IMR-90 (cell line): Measurements from ENCODE around the gene NIBAN1. TPM values are rescaled to one million over a fixed set of nuclear protein-coding genes. Genes with fewer than 3 reads are reported as not detected.
A peak's percentile ranks its signal among the peaks of the same experiment; 100 is the strongest.

Experiments
- ATAC-seq: fragments of 200-7000 bp; cut with Tn5 transposase; 2 replicates; pipeline ENCODE4 v1.9.1; 2020; ENCODE audit warnings: low read depth, mild to moderate bottlenecking, moderate library complexity
- BruUV-seq: library from RNA; stranded (reverse); fragments of 400-500 nt; replicated peaks from 2 replicates; lab custom pipeline; 2021; lab: Mats Ljungman, UMichigan
- CTCF ChIA-PET: fragments of 300-600 bp; formaldehyde crosslinking; extraction: SDS; loops from one replicate; lab custom pipeline; 2021; ENCODE audit warnings: antibody characterized with exemption; lab: Yijun Ruan, JAX
- POLR2A ChIA-PET: fragments of 300-600 bp; sonication (Branson Sonifier 250); formaldehyde crosslinking; loops from one replicate; lab custom pipeline; 2022; ENCODE audit warnings: antibody characterized with exemption; ENCODE audit not compliant: unreplicated experiment; lab: Charles Lee
- DNase-seq: peaks from one replicate; pipeline ENCODE4 v3.0.0; 2013
- H2AFZ ChIP-seq: replicated peaks from 2 replicates; pipeline ENCODE3; 2013; ENCODE audit warnings: low read length, mild to moderate bottlenecking; ENCODE audit not compliant: poor library complexity
- H2AK5ac ChIP-seq: 2 replicates; pipeline ENCODE4 v1.6.1; 2013; ENCODE audit warnings: low read depth, low read length, inconsistent platforms
- H2AK9ac ChIP-seq: replicated peaks from 2 replicates; pipeline ENCODE3; 2013; ENCODE audit warnings: mild to moderate bottlenecking, low read depth, low read length, moderate library complexity; ENCODE audit not compliant: poor library complexity
- H2BK120ac ChIP-seq: 2 replicates; pipeline ENCODE4 v1.6.1; 2013; ENCODE audit warnings: low read depth, low read length, inconsistent platforms
- H2BK15ac ChIP-seq: 3 replicates; pipeline ENCODE4 v1.6.1; 2013; ENCODE audit warnings: low read depth, low read length, inconsistent platforms
- H2BK20ac ChIP-seq: 2 replicates; pipeline ENCODE4 v1.6.1; 2013; ENCODE audit warnings: low read depth, mild to moderate bottlenecking, inconsistent platforms, low read length, moderate library complexity
- H2BK5ac ChIP-seq: 2 replicates; pipeline ENCODE4 v1.6.1; 2013; ENCODE audit warnings: mild to moderate bottlenecking, low read depth, low read length, inconsistent platforms; ENCODE audit not compliant: poor library complexity, severe bottlenecking
- H3K14ac ChIP-seq: replicated peaks from 2 replicates; pipeline ENCODE4 v1.6.1; 2013; ENCODE audit warnings: low read depth, low read length, inconsistent platforms
- H3K18ac ChIP-seq: 2 replicates; pipeline ENCODE4 v1.6.1; 2013; ENCODE audit warnings: low read depth, low read length, control low read depth
- H3K23ac ChIP-seq: 2 replicates; pipeline ENCODE4 v1.6.1; 2013; ENCODE audit warnings: low read depth, low read length, inconsistent platforms
- H3K27ac ChIP-seq: 2 replicates; pipeline ENCODE4 v1.5.1; 2013; ENCODE audit warnings: mild to moderate bottlenecking, control low read depth, low read length; ENCODE audit not compliant: insufficient read depth
- H3K27me3 ChIP-seq: 2 replicates; pipeline ENCODE4 v1.6.1; 2013; ENCODE audit warnings: low read length; ENCODE audit not compliant: control insufficient read depth, insufficient read depth
- H3K36me3 ChIP-seq: 2 replicates; pipeline ENCODE4 v1.6.1; 2013; ENCODE audit warnings: low read length, mixed read lengths; ENCODE audit not compliant: control insufficient read depth, insufficient read depth
- H3K4ac ChIP-seq: 2 replicates; pipeline ENCODE4 v1.6.1; 2013; ENCODE audit warnings: low read depth, low read length, inconsistent platforms
- H3K4me1 ChIP-seq: 2 replicates; pipeline ENCODE4 v1.6.1; 2013; ENCODE audit warnings: low read length, mixed read lengths; ENCODE audit not compliant: control insufficient read depth, insufficient read depth
- H3K4me2 ChIP-seq: 2 replicates; pipeline ENCODE4 v1.6.1; 2013; ENCODE audit warnings: low read depth, mild to moderate bottlenecking, control low read depth, low read length, moderate library complexity
- H3K4me3 ChIP-seq: 2 replicates; pipeline ENCODE4 v1.5.1; 2013; ENCODE audit warnings: low read depth, mild to moderate bottlenecking, control low read depth, low read length, moderate library complexity; ENCODE audit not compliant: insufficient read depth
- H3K56ac ChIP-seq: 2 replicates; pipeline ENCODE4 v1.6.1; 2013; ENCODE audit warnings: low read length, inconsistent platforms; ENCODE audit not compliant: insufficient read depth; ENCODE audit errors: extremely low read depth
- H3K79me1 ChIP-seq, 2 experiments: 2 replicates each; pipeline ENCODE4 v1.6.1; 2013; ENCODE audit warnings: low read length in 2 of 2, inconsistent platforms in 1 of 2, low read depth in 1 of 2
- H3K9ac ChIP-seq: 2 replicates; pipeline ENCODE4 v1.6.1; 2013; ENCODE audit warnings: low read depth, low read length, control low read depth
- H3K9me1 ChIP-seq: 2 replicates; pipeline ENCODE4 v1.6.1; 2013; ENCODE audit warnings: low read length, inconsistent platforms; ENCODE audit not compliant: insufficient read depth
- H3K9me3 ChIP-seq: 2 replicates; pipeline ENCODE4 v1.6.1; 2013; ENCODE audit warnings: low read length; ENCODE audit not compliant: control insufficient read depth, insufficient read depth
- H4K20me1 ChIP-seq: 2 replicates; pipeline ENCODE4 v1.6.1; 2013; ENCODE audit warnings: low read length, inconsistent platforms; ENCODE audit not compliant: insufficient read depth
- H4K5ac ChIP-seq: 2 replicates; pipeline ENCODE4 v1.6.1; 2013; ENCODE audit warnings: mild to moderate bottlenecking, low read depth, low read length, control low read depth
- H4K8ac ChIP-seq, 2 experiments: 2 replicates each; pipeline ENCODE4 v1.6.1; 2013; ENCODE audit warnings: low read depth in 2 of 2, low read length in 2 of 2, control low read depth in 1 of 2, inconsistent platforms in 1 of 2
- H4K91ac ChIP-seq: 2 replicates; pipeline ENCODE4 v1.6.1; 2013; ENCODE audit warnings: low read depth, low read length, inconsistent platforms; ENCODE audit not compliant: insufficient read depth
- BHLHE40 ChIP-seq: fragments of 150-350 bp; IDR thresholded peaks from 2 replicates; pipeline ENCODE4 v1.6.1; 2016; ENCODE audit warnings: mild to moderate bottlenecking, low read depth, low read length
- CHD1 ChIP-seq: IDR thresholded peaks from 2 replicates; pipeline ENCODE4 v1.6.1; 2012; ENCODE audit warnings: low read depth, low read length, improper control_type of control experiment
- FOS ChIP-seq: fragments of 150-350 bp; IDR thresholded peaks from 2 replicates; pipeline ENCODE4 v1.6.1; 2016; ENCODE audit warnings: low read depth, low read length
- MAFK ChIP-seq: IDR thresholded peaks from 2 replicates; pipeline ENCODE4 v1.6.1; 2012; ENCODE audit warnings: low read depth, low read length, improper control_type of control experiment
- RAD21 ChIP-seq: IDR thresholded peaks from 2 replicates; pipeline ENCODE4 v1.6.1; 2012; ENCODE audit warnings: low read length, improper control_type of control experiment
- SMC3 ChIP-seq: fragments of 150-350 bp; IDR thresholded peaks from 2 replicates; pipeline ENCODE4 v1.6.1; 2016; ENCODE audit warnings: low read depth, mild to moderate bottlenecking, antibody characterized with exemption, low read length, moderate library complexity
- WGBS, 2 experiments: methylation state at CpG; one replicate each; pipeline versions ENCODE4 v1.1.5 to v1.1.7; 2013; ENCODE audit warnings: missing lambda C conversion rate in 2 of 2; ENCODE audit not compliant: insufficient read length in 1 of 2; ENCODE audit errors: extremely low coverage in 2 of 2; 5-methylcytosine and 5-hydroxymethylcytosine counted together
- dilution Hi-C: fragments of 300-500 bp; cut with HindIII; formaldehyde crosslinking; loops from one replicate; pipeline ENCODE4 v1.14.3; 2018; ENCODE audit warnings: low sequenced_read_pairs; ENCODE audit not compliant: unreplicated experiment
- in situ Hi-C: fragments of 300-500 bp; cut with MboI; formaldehyde crosslinking; loops from 3 replicates; pipeline ENCODE4 v1.14.3; 2019; ENCODE audit warnings: low sequenced_read_pairs, inconsistent platforms, mixed read lengths
- intact Hi-C: fragments of 100-400 bp; cut with micrococcal nuclease; formaldehyde crosslinking; loops from 2 replicates; pipeline ENCODE4 v1.10.0; 2022
- polyA plus RNA-seq, 3 experiments: library from polyadenylated mRNA; depleted of rRNA; stranded (reverse); fragments of >200 nt; gene quantifications; 2 replicates each; pipeline ENCODE4 v1.2.3, GENCODE V29; 2012; ENCODE audit warnings: low replicate concordance in 1 of 3
- total RNA-seq: library from RNA; depleted of rRNA; stranded (reverse); fragments of >200 nt; gene quantifications from 2 replicates; pipeline ENCODE4 v1.2.3, GENCODE V29; 2012
- TF ChIP-seq, protein P1 (sequence below): conservative IDR thresholded peaks from 2 replicates; pipeline ENCODE4 v1.5.1; 2012; ENCODE audit warnings: mild to moderate bottlenecking, low read depth, low read length, improper control_type of control experiment
- TF ChIP-seq, protein P2 (sequence below): fragments of 150-350 bp; IDR thresholded peaks from 2 replicates; pipeline ENCODE4 v1.6.1; 2017; ENCODE audit warnings: mild to moderate bottlenecking, antibody characterized with exemption, low read length, low read depth

The NIBAN1 gene
- total and polyA plus RNA-seq, 2 of the 4 experiments (the other 2 are of a cell fraction), result 4.0 to 10.0 TPM

DNA sequence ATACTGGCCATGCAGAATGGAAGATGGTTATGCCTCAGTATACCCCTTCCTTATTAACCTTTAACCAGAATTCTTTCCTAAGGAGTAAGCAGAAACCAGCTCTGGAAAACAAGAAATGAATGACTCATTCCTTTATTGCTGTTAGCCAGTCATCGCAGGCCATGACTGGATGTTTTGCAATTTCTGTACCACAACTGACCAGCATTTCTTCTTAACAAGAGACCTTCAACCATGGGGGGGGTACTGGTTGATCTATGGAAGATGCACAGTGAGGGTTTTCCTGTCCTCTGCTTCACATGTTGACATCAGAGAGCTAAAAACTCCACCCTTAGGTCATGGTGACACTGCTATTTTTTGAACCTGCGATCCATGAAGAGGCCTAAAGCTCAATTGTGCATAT is 43.0 kb upstream of the NIBAN1 start (continued):
- TF ChIP-seq, protein P1, sequence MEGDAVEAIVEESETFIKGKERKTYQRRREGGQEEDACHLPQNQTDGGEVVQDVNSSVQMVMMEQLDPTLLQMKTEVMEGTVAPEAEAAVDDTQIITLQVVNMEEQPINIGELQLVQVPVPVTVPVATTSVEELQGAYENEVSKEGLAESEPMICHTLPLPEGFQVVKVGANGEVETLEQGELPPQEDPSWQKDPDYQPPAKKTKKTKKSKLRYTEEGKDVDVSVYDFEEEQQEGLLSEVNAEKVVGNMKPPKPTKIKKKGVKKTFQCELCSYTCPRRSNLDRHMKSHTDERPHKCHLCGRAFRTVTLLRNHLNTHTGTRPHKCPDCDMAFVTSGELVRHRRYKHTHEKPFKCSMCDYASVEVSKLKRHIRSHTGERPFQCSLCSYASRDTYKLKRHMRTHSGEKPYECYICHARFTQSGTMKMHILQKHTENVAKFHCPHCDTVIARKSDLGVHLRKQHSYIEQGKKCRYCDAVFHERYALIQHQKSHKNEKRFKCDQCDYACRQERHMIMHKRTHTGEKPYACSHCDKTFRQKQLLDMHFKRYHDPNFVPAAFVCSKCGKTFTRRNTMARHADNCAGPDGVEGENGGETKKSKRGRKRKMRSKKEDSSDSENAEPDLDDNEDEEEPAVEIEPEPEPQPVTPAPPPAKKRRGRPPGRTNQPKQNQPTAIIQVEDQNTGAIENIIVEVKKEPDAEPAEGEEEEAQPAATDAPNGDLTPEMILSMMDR, result no peak

DNA sequence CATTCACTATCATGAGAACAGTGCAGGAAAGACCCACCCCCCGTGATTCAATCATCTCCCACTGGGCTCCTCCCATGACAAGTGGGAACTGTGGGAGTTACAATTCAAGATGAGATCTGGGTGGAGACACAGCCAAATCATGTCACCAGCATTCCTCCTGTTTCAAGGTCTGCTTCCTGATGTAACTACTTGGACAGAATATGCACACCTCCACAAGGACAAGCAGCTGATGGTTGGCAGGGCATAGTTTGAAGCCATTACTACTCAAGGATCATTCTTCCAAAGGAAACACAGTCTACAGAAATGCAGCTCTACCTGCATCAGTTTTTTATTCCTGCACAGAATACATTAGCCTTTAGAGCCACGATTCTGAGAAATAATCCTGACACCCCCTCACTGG is 42.6 kb upstream of the NIBAN1 start:
- DNase-seq (peak; percentile 1), ATAC-seq (peak; percentile 45; the same call in 1 of the 2 replicates)
- H4K5ac ChIP-seq, result peak overlapping the region; percentile 50; the same call in 1 of the 2 replicates
- H2BK20ac ChIP-seq, result peak overlapping the region; percentile 88
- no peaks in the 10 kb centered on the region for H3K79me1 ChIP-seq
- CTCF ChIA-PET, result no interaction called here
- peak overlapping the region; percentile 61 for H3K14ac ChIP-seq
- no peak overlapping the region for H3K27ac ChIP-seq
- no peaks in the 10 kb centered on the region for H3K27me3 ChIP-seq
- in situ Hi-C loops, result no loop called here
- POLR2A ChIA-PET, result interaction anchor here (0.9 kb wide), 1 partner anchor 24 kb away, joined by 8 read pairs; no protein-coding TSS in a partner anchor
- H4K91ac ChIP-seq, result peak overlapping the region; percentile 69; the same call in 1 of the 2 replicates
- no peak overlapping the region for H3K9ac ChIP-seq
- WGBS, 2 experiments, result no CpG with 5 or more reads among the region's 2 CpGs
- H3K18ac ChIP-seq, result peak overlapping the region; percentile 22; the same call in 1 of the 2 replicates
- H2BK5ac ChIP-seq, result peak overlapping the region; percentile 68
- no peak overlapping the region for H3K23ac ChIP-seq
- H4K8ac ChIP-seq, result peak overlapping the region; percentile 22 to 75; a peak in 3 of 4 replicates
- TF ChIP-seq SMC3, result no peak
- TF ChIP-seq MAFK, result no peak
- no peak for TF ChIP-seq RAD21
- no peak for TF ChIP-seq FOS
- TF ChIP-seq CHD1, result no peak
- TF ChIP-seq, protein P2, sequence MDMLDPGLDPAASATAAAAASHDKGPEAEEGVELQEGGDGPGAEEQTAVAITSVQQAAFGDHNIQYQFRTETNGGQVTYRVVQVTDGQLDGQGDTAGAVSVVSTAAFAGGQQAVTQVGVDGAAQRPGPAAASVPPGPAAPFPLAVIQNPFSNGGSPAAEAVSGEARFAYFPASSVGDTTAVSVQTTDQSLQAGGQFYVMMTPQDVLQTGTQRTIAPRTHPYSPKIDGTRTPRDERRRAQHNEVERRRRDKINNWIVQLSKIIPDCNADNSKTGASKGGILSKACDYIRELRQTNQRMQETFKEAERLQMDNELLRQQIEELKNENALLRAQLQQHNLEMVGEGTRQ, result no peak
- TF ChIP-seq BHLHE40, result no peak
- H3K36me3 ChIP-seq, result no peaks in the 10 kb centered on the region
- H3K4me2 ChIP-seq, result no peak overlapping the region
- no peak overlapping the region for H3K56ac ChIP-seq
- no peaks in the 10 kb centered on the region for H4K20me1 ChIP-seq
- H3K4ac ChIP-seq, result peak overlapping the region; percentile 66; the same call in 1 of the 2 replicates
- H3K9me1 ChIP-seq, result peaks cover 9% of the 10 kb centered on the region
- H2BK120ac ChIP-seq, result peak overlapping the region; percentile 74
- dilution Hi-C loops, result no loop called here
- no peaks in the 10 kb centered on the region for H3K9me3 ChIP-seq
- no peak overlapping the region for H2AK9ac ChIP-seq
- BruUV-seq, result no TSS peak
- H2BK15ac ChIP-seq, result peak overlapping the region; percentile 73; the same call in 2 of the 3 replicates
- H2AK5ac ChIP-seq, result peak overlapping the region; percentile 75
- peaks cover 6% of the 10 kb centered on the region; the same call in 1 of the 2 replicates for H3K4me1 ChIP-seq
- H2AFZ ChIP-seq, result peak overlapping the region; percentile 36
- no peak overlapping the region for H3K4me3 ChIP-seq
- intact Hi-C loops, result no loop called here
